ENCODE measurements around the gene OR9A2.

Gene OR9A2, protein sequence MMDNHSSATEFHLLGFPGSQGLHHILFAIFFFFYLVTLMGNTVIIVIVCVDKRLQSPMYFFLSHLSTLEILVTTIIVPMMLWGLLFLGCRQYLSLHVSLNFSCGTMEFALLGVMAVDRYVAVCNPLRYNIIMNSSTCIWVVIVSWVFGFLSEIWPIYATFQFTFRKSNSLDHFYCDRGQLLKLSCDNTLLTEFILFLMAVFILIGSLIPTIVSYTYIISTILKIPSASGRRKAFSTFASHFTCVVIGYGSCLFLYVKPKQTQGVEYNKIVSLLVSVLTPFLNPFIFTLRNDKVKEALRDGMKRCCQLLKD

DNA sequence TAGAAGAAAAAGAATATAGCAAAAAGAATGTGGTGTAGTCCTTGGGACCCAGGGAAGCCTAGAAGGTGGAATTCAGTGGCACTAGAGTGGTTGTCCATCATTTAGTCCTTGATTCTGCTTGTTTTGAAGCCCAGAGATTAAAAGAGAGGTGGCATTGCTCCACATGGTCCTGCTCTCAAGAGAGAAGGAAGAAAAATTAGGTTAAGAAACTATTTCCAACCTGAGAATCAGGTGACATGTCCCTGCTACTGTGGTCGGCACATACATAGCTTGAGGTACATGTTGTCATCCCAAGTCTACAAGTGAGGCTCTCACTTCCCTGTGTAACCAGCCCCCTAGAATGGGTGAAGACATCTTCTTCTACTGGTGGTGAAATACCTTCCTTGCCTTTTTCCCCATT is at the start of gene OR9A2:
OR9A2 (minus strand) TSS at position 101 of the 400 bp plus-strand sequence; CDS start at position 101, 0 bp downstream.
- no peak for DNase-seq (ENCODE audit: low read depth in 4 of 4, low spot score in 1 of 4)

DNA sequence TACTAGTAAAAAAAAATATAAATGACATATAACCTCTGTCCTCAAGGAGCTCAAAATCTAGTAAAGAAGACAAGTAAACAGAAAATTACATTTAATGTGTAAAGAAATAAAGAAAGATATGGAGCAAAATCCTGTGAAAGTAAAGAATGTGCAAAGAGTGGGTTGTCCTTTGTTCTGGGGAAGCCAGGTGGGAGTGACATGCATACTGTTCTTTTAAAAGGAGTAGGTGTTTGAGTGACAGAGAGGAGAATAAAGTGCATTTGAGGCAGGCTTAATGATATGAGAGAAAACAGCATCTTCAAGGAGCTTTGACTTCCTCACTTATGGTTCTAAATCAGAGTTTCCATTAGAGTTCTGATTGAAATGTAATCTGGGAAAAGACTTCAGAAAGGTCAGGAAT is 47.2 kb upstream of the OR9A2 start:
- no peak for DNase-seq (ENCODE audit: low read depth in 4 of 4, low spot score in 1 of 4)

DNA sequence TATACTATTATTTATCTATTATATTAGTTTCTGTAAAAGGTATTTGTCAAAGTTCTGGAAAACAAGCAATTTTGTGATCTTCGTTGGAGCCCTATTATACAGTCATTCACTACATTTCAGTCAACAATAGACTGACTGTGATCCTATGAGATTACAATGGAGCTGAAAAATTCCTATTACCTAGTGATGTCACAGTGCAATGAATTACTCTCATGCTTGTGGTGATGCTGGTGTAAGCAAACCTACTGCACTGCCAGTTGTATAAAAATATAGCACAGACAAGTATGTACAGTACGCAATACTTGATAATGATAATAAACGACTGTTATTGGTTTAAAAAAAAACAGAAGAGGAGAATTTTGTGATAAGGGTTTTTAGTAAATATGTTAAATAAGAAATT is 46.6 kb upstream of the OR9A2 start:
- no peak for DNase-seq (ENCODE audit: low read depth in 4 of 4, low spot score in 1 of 4)

DNA sequence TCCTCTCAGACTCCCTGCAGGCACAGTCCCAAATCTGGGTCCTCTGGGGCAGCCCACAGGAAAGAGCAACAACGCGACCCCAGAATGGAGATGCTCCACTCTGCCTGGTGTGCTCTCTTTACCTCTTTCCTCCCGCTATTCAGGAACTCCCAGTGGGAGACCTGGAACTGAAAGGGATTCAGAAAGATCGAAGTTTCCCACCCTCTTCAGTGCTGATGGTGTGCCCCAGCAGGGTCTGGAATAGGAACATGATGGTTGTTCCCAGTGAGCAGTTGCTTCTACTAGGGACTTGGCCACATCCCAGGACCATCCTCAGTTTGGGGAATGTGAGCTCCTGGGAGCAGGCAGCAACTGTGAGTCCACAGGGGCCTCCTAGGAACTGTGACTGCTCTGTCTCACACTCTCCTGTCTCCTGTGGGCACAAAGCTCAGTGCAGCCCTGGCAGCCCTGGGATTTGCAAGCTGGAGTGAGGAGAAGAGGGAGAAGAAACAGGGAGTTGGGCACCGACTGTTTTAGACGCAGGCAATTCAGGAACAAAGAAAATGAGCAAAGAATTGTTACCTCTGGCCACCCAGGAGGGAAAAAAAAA is 43.1 kb upstream of the OR9A2 start:
- DNase-seq (ENCODE audit: low read depth in 4 of 4, low spot score in 1 of 4): no peak

DNA sequence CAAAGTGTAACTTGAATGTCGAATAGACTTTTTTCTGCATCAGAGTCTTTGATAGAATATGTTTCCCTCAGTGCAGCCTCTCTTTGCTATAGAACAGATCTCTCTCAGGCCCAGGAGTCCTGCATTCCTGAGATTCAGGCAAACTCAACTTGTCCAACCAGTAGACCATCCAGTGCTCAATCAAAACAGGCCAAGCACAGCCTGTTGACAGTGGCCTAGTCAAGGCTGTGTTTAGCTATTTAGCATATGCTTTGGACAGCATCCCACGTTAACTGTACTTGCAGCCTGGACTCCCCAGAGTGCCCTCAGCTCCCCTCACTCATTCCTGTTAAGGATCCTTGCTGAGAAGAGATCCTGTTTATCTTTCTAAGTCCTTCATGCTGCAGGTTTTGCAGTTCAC is 41.5 kb upstream of the OR9A2 start:
- no peak for DNase-seq (ENCODE audit: low read depth in 4 of 4, low spot score in 1 of 4)

DNA sequence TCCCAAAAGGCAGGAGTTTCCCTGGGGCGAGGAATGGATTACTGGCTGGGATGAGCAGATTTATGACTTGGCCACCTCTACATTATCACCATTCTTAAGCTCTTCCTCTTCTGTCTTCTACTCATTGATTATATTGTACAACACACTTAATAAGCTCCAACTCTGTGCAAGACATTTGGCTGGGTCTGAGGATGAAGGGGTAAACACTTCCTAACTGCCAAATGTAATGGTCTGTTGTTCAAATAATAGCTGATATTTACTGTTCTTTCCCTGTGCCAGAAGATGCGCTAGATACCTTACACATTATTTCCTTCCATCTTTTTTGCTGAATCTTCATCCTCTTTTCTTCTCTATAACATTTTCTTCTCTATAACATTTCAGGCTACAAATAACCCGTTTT is 36.8 kb upstream of the OR9A2 start:
- DNase-seq (ENCODE audit: low read depth in 4 of 4, low spot score in 1 of 4): no peak

DNA sequence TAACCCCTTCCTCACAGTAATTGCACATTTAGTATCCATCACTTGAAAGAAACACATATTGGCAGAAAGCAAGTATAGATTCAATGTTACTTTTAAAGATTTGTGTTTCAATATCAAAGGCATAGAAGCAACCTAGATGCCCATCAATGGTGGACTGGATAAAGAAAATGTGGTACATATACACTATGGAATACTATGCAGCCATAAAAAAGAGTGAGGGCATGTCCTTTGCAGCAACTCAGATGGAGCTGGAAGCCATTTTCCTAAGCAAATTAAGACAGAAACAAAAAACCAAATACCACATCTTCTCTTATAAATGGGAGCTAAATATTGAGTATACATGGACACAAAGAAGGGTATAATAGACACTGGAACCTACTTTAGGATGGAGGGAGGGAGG is 28.8 kb upstream of the OR9A2 start:
- DNase-seq (ENCODE audit: low read depth in 4 of 4, low spot score in 1 of 4): no peak

DNA sequence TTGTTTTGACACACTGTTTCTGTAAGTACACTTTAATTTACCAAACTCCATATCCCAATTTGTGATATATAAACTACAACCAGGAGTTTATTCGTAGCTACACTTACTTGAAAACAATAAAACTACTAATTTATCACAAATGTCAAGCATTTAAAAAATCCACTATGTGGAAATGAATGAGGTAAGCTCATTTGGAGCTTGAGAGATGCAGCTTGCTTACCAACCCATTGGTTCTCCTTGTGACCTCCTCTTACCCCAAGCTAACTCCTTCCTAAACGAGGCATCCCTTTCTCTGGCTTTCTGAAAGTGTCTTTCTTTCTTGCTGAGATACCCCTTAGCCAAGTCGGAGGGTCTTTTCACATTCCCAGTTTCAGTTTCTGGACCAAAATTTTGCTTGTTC is 27.7 kb upstream of the OR9A2 start:
- no peak for DNase-seq (ENCODE audit: low read depth in 4 of 4, low spot score in 1 of 4)

DNA sequence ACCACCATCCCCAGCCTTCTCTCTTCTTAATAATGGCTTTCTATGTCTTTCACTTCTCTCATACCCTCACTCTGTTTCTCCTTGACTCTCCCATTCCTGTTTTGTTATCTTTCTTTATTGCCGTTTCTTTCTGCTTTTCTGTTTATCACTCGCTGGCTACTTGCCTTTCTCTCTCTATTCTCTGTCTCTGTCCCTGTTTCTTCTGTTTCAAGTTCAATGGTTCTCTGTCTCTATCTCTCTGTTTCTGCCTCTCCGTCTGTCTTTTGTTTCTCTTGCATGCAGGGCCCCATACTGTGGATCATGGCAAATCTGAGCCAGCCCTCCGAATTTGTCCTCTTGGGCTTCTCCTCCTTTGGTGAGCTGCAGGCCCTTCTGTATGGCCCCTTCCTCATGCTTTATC is 25.1 kb upstream of the OR9A2 start, which contains the start of gene OR6V1:
OR6V1 (plus strand) TSS at position 301 of the 400 bp plus-strand sequence; CDS start at position 301, 0 bp downstream.
- no peak for DNase-seq (ENCODE audit: low read depth in 4 of 4, low spot score in 1 of 4)

DNA sequence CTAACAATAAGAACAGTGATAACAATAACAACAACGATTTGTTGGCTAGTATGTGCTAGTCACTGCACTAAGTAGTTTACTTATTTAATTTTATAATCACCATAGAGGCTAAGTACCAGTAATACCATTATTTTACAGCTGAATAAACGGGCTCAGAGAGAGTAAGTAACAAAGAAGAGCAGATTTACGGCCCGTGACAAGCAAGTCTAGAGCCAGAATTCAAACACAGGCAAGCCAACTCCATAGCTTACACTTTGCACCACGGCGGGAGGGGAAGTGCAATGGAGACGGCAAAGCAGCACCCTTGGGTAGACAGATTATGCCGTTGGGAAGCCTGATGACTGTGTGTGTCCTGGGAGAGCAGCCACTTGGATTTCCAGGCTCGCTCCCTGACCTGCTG is 24.0 kb upstream of the OR9A2 start:
- no peak for DNase-seq (ENCODE audit: low read depth in 4 of 4, low spot score in 1 of 4)

DNA sequence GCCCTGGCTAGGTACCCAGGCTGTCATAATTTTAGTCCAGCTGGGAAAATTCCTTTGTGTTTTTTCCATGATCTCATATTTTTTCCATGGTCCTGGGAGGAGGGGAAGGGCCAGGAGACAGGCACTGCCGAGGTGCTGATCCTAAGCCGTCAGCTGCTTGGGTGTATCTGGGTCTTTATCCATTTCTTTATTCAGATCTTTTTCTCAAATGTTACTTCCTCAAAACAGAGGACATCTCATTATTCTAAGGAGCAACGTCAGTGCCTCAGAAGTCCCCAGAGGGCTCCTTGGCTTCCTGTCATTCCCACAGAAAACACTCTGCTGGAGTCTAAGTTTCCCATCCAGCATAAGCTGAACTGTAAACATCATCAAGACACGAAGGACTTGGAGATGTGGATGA is 22.4 kb upstream of the OR9A2 start:
- DNase-seq (ENCODE audit: low read depth in 4 of 4, low spot score in 1 of 4): no peak

DNA sequence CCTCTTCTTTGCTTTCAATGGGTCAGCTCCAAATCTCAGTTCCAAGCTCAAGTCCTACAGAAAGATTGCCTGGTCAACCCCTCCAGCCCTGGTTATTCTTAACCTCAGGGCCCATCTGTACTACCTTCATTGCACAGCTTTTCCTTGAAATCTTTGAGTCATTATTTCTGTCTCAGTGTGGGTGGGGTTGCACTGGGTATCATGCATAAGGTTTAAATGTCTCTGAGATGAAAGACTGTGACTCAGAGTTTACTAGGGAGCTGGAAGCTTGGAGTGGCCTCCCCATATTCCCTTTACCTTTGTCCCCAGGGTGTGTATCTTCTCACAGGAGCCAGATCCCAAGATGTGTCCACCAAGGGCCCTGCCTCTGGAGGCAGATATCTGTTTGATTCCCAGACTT is 21.9 kb upstream of the OR9A2 start:
- DNase-seq (ENCODE audit: low read depth in 4 of 4, low spot score in 1 of 4): no peak

DNA sequence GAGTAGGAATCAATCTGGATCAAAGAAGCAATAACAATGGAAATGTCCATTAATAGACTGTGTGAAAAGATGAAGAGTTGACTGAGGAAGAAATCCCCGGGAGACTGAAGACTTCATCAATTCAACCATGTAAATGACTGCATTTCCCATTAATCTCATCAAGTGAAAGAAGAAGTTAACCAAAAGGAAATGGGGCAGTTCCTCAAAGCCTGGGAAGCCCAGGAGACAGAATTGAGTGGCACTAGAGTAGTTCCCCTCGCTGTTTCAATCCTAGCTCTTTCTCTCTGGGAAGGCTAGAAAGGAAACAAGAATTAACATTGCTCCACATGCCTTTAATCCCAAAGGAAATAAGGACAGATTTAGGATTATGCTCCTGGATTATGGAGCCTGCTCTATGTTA is 20.4 kb upstream of the OR9A2 start:
- no peak for DNase-seq (ENCODE audit: low read depth in 4 of 4, low spot score in 1 of 4)

DNA sequence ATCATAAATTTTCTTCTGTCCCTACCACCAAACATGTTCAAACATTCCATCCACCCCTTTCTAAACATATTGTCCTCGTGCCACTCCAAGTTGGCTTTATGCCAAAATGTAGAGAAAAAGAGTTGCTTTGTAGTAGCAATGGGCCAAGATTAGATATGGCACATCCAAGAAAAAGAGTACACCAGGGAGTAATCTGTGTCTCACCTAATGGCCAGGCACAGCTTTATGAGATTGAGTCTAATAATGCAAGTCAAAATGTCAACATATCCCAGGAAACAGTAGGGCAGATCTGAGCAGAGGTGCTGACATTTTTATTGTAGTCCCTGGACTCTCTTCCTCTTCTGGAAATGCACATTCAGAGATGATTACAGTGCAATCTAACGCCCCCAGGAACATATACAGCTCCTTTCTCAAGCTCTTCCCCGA is 19.5 kb upstream of the OR9A2 start:
- no peak for DNase-seq (ENCODE audit: low read depth in 4 of 4, low spot score in 1 of 4)

DNA sequence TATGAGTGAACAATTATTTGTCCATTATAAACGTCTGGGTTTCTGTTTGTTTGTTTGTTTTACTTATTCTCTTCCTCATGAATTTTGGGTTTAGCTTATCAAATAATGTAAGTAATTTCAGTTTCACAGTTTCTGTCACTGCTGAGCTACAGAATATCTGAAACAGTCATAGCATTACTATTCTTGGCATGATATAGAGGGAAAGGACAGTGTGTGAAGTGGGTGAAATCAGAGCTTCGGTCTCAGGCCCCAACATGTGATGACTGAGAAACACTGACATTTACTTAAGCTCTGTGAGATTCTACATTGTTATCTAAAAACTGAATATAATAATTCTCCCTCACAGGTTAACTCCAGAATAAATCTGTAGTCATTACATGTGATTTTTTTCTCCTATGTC is 16.5 kb upstream of the OR9A2 start:
- DNase-seq (ENCODE audit: low read depth in 4 of 4, low spot score in 1 of 4): no peak

DNA sequence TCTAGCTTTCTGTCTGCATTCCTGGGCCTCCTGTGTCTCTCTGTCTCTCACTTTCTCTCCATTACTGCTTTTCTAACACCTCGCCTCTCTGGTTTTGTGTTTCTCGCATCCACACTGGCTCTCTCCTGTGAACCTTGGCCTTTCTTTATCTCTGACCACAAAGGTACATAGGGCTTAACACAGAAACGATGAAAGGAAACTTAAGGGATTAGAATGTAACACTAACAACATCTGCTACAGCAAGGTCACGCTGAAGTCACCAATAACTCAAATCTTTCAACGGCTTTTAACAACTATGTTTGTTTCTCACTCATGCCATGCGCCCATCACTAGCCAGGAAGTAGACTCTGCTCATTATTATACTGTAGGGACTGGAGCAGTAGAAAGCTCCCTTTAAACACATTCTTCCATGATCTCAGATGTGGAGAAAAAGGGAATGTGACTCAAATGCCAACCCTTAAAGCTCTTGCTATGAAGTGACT is 15.9 kb upstream of the OR9A2 start:
- DNase-seq (ENCODE audit: low read depth in 4 of 4, low spot score in 1 of 4): no peak

DNA sequence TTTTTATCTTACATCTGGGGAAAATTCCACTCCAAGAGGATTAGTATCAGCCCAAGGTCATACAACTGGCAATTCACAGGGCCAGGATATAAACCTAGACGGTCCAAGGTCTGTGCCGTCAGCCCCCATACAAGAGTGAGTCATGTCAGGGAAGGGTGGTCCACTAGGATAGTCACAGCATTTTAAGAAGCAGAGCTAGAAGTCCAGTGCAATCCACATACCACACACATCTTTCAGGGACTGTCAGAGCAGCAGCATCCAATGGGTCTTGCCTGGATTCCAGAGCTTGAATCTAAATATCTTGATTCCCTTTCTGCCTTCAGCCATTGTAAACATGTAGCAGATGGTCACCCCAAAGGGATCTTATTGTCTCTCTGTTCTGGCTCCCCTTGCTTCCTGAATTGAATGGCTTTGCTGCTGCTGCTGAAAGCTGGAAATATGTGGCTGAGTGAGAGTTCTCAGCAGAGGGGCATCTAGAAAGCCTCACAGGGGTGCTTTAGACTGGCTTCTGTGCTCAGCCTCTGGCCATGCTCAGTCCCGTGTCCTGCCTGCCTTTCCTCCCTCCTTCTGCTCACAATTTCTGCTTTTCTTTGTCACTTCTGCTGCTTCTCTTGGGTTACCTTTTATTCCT is 15.3 kb upstream of the OR9A2 start:
- DNase-seq (ENCODE audit: low read depth in 4 of 4, low spot score in 1 of 4): no peak

DNA sequence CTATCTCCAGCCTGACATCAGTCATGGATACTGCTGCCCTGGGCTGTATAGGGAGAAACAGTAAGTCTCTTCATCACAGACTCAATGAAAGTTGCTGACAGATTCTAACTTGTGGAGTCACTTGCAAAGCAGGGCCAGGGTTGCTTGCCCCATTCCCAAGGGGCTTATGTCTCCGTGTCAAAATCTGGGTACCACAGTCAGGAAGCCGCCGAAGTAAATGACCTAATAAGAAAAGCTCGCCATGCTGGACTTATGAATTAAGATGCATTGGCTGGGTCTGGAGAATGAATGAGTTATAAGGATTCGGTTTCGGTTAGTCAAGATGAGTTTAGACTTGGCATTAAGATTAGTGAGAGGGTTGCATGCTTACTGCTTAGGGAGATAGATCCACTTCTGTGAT is 14.4 kb upstream of the OR9A2 start:
- DNase-seq (ENCODE audit: low read depth in 4 of 4, low spot score in 1 of 4): no peak

DNA sequence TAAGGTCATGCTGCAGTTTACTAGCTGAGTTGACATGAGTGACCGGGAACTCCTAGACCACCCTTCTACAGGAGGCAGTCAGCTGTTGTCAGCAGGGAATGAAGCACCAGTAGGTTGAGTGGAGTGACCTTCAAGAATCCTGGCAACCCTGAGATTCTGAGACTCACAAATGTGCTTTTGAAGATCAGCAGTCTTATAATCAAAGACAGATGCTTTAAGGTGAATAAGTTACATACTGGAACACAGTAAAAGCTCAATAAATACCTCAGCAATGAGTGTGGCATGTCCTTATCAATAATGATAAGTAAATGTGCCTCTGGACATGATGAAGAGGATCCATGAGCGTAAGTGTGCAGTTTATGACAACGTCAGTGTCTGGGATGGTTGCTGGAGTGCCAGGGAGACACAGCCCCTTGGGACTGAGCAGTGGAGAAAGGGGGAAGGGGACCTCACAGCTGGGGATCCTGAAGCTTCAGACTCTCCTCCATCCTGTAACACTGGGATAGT is 13.3 kb upstream of the OR9A2 start:
- no peak for DNase-seq (ENCODE audit: low read depth in 4 of 4, low spot score in 1 of 4)

DNA sequence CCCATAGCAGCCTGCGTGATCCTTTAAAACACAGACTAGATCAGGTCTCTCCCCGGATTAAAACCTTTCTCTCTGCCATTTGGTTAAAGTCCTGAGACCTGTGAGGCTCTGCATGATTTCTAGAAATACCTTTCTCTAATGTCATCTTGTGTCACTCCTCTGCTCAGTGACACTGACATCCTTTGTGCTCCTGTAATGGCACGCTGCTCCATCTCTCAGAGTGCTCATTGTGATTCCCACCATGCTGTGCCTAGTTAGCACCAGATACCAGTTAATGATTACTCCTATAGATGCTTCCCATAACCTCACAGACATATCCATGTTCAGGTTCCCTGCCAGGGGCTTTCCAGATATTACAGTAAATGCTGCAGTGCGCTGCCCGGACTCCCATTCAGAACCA is 11.7 kb upstream of the OR9A2 start:
- DNase-seq (ENCODE audit: low read depth in 4 of 4, low spot score in 1 of 4): no peak

DNA sequence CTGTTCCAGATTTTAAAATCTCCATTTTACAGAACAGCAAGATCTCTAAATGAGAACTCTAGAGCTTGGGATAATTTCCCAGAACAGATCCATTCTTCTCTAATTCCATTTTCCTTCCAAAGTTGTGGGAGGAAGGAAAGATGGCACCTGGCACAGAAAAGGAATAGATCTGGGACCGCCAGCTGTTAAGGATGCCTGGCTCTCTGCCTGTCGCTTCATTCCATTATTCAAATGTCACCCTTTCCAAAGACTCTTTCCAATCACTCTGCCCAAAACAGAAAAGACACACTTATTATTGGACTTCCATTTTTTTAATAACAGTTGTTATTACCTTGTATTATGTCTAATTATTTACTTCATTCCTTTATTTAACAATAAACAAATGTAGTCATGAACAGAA is 751 bp upstream of the OR9A2 start:
- DNase-seq (ENCODE audit: low read depth in 4 of 4, low spot score in 1 of 4): no peak

DNA sequence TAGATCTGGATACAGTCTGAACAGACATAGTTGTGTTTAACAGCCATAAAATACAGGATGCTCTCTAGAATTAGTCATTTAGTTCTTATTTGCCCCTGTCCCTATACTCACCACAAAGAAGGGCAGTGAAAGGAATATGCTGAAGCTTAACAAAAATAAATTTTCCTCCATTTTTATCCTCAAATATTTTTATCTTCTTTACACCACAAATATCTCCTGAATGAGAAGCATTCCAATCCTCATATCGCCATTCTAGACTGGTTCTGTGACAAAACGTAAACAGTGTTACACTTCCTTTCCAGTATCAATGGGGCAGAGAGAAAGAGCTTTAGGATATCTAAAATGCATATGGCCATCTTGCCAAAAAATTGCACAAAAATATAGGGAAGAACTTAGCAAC is 1.6 kb downstream of the OR9A2 start:
- no peak for DNase-seq (ENCODE audit: low read depth in 4 of 4, low spot score in 1 of 4)
